RWPE2 (cell line): Measurements from ENCODE around the gene CHRND.

Experiments
- ATAC-seq: fragments of 200-7000 bp; cut with Tn5 transposase; 3 replicates; pipeline ENCODE4 v1.9.1; 2021; ENCODE audit warnings: low read depth
- DNase-seq: peaks from one replicate; pipeline ENCODE4 v3.0.0-alpha.2; 2020; ENCODE audit warnings: low spot score
- H3K27ac ChIP-seq: fragments of 450-650 bp; 2 replicates; pipeline ENCODE4 v1.5.1; 2017; ENCODE audit warnings: mild to moderate bottlenecking; ENCODE audit not compliant: poor library complexity, severe bottlenecking
- H3K27me3 ChIP-seq: fragments of 250-450 bp; sonication (Bioruptor Pico); 2 replicates; pipeline ENCODE4 v1.5.1; 2021; ENCODE audit warnings: mild to moderate bottlenecking, moderate library complexity; ENCODE audit not compliant: insufficient read depth, poor library complexity, severe bottlenecking
- H3K36me3 ChIP-seq: fragments of 250-450 bp; sonication (Bioruptor Pico); 2 replicates; pipeline ENCODE4 v1.5.1; 2020; ENCODE audit warnings: low read depth, mild to moderate bottlenecking, moderate library complexity
- H3K4me1 ChIP-seq: fragments of 250-450 bp; sonication (Bioruptor Pico); 2 replicates; pipeline ENCODE4 v1.5.1; 2021; ENCODE audit warnings: mild to moderate bottlenecking, moderate library complexity; ENCODE audit not compliant: insufficient read depth, poor library complexity, severe bottlenecking
- H3K4me3 ChIP-seq: fragments of 250-450 bp; sonication (Bioruptor Pico); 2 replicates; pipeline ENCODE4 v1.5.1; 2021; ENCODE audit warnings: mild to moderate bottlenecking, moderate library complexity; ENCODE audit not compliant: severe bottlenecking
- H3K9me3 ChIP-seq: fragments of 250-450 bp; sonication (Bioruptor Pico); 2 replicates; pipeline ENCODE4 v1.5.1; 2021; ENCODE audit warnings: mild to moderate bottlenecking, moderate library complexity; ENCODE audit not compliant: severe bottlenecking
- TF ChIP-seq, protein P1 (sequence below): fragments of 450-650 bp; IDR thresholded peaks from one replicate; pipeline ENCODE4 v1.5.1; 2017; ENCODE audit warnings: mild to moderate bottlenecking, moderate library complexity; ENCODE audit not compliant: poor library complexity, severe bottlenecking

The CHRND gene

DNA sequence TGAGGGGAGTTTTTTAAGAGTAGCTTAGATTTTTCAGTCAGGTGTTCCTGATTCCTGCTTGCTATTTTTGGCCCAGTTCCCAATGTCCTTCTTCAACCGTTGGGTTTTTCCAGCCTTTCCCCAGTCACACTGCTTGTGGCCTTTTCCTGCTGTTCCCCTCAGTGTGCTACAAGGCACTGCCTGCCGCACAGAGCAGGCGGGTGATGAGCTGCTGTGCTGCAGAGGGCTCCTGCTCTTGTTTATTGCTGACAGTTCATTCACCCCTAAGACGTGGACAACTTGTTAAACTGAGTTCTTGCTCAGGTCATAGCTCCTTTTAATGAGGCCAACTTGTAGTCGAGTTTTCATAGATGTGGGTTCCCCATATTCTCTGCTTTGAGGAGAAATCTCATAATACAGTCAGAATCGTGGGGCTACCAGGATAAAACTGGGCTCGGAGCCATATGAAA lies 45.1 kb downstream of the CHRND start:
- Histone ChIP-seq H3K4me1 (peaks cover 17% of the 10 kb centered on the region), H3K36me3 (peaks cover 63% of the 10 kb centered on the region), H3K4me3 (no peak overlapping the region), H3K9me3 (no peaks in the 10 kb centered on the region), H3K27ac (no peak overlapping the region), H3K27me3 (no peaks in the 10 kb centered on the region)
- ATAC-seq (no peak), DNase-seq (no peak)
- TF ChIP-seq, protein P1, sequence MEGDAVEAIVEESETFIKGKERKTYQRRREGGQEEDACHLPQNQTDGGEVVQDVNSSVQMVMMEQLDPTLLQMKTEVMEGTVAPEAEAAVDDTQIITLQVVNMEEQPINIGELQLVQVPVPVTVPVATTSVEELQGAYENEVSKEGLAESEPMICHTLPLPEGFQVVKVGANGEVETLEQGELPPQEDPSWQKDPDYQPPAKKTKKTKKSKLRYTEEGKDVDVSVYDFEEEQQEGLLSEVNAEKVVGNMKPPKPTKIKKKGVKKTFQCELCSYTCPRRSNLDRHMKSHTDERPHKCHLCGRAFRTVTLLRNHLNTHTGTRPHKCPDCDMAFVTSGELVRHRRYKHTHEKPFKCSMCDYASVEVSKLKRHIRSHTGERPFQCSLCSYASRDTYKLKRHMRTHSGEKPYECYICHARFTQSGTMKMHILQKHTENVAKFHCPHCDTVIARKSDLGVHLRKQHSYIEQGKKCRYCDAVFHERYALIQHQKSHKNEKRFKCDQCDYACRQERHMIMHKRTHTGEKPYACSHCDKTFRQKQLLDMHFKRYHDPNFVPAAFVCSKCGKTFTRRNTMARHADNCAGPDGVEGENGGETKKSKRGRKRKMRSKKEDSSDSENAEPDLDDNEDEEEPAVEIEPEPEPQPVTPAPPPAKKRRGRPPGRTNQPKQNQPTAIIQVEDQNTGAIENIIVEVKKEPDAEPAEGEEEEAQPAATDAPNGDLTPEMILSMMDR, result no peak

DNA sequence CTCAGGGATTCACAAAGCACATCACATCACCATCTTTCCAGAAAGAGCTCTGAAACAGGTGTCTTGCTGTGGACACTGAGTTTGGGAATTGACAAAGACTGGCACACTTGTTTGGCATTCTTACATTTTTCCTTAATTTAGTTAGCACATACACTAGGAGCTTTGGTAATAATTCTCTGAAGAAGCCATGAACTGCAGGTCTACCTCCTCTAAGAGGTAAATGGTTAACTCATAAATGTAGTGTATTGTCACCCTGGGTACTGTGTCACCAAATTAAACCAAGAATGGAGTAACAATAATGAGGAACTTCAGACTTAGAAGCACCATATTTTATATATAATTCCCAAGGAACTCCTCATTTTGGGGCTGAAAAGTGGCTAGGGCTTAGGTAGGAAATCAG lies 47.1 kb downstream of the CHRND start:
- Histone ChIP-seq H3K27ac (no peak overlapping the region), H3K4me3 (no peak overlapping the region), H3K9me3 (no peaks in the 10 kb centered on the region), H3K36me3 (peaks cover 43% of the 10 kb centered on the region), H3K27me3 (no peaks in the 10 kb centered on the region), H3K4me1 (peaks cover 11% of the 10 kb centered on the region)
- no peak for DNase-seq
- TF ChIP-seq, protein P1, result no peak
- ATAC-seq, result no peak

DNA sequence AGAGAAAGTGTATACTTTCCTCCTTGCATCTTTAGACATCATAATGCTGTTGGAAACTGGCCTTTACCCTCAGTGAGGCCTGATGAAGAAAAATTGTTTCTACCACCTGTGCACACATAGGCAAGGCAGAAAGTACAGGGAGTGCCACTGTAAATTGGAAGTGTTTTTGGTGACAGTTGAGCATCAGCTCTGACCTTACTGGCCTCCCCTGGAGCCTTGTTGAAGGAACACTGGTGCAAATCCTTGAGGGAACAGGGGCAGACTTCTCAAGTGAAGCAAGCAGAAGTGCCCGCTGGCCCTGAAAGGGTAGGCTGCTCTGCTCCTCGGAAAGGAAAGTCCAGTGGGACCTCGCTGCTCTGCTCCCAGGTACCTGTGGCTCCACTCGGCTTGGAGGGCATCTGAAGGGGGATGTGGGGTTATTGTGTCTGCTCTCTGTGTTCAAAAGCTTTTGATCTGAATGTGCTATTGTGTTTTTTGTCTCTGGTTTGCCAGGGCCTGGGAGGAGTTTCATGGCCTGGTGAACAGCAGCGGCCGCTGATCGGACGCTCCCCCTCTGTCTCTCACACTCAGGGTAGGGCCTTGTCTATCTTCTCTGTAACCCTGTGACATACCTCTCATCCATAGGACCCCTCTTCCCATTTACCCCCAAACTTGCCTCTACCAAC lies 47.9 kb downstream of the CHRND start:
- no peaks in the 10 kb centered on the region for H3K27me3 ChIP-seq
- no peaks in the 10 kb centered on the region for H3K9me3 ChIP-seq
- DNase-seq (no peak), ATAC-seq (no peak)
- H3K4me1 ChIP-seq, result peaks cover 7% of the 10 kb centered on the region
- no peak overlapping the region for H3K4me3 ChIP-seq
- peak overlapping the region; percentile 17 for H3K27ac ChIP-seq
- peaks cover 34% of the 10 kb centered on the region for H3K36me3 ChIP-seq
- TF ChIP-seq, protein P1, result no peak

DNA sequence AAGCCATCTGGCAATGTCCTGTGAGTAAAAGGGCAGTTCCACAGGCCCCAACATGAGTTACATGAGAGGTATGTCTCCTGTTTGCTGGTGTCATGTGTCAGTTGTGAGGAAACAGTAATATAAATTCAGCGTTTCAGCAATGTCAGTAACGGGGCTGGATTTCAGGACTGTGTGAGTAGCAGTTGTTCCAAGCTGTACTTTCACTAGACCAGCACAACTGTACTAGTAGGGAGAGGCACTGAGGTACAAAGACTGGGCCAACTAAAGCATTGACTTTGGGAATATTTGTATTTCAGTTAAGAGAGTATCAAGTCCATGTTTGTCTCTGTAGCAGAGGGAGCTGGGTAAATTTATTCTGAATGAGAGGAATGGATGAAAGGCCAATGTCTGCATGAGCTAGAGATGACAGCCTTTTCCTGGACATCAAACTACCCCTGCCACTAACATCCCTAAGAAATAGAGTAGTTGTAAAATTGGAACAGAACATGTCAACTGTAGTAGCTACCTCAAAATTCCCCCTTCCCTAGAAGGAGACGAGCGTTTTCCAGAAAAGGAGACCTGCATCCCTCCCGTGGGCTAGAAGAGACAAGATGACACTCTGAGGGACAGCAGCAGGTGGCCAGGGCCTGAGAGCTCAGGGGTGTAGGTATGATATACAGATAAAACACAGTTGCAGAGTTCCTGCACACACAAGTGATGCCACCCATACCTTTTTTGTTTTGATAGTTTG lies 48.9 kb downstream of the CHRND start:
- TF ChIP-seq, protein P1, result no peak
- ATAC-seq, result peak; percentile 91
- H3K4me1 ChIP-seq, result peaks cover 7% of the 10 kb centered on the region
- H3K27me3 ChIP-seq, result no peaks in the 10 kb centered on the region
- H3K4me3 ChIP-seq, result no peak overlapping the region
- H3K36me3 ChIP-seq, result peaks cover 25% of the 10 kb centered on the region
- DNase-seq, result no peak
- H3K27ac ChIP-seq, result peak overlapping the region; percentile 17
- H3K9me3 ChIP-seq, result no peaks in the 10 kb centered on the region

DNA sequence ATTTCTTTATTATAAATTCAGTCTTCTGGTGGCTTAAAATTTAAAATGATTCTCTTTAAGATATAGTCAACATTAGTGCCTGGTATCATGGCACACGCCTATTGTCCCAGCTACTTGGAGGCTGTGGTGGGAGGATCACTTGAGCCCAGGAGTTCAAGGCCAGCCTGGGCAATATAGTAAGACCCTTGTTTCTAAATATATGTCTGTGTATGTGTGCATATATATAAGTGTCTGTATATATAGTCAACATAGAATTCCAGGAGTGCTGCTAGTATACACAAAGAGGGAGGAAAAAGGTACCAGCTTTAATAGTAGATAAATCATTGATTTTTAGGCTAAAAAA lies 49.4 kb downstream of the CHRND start:
- Histone ChIP-seq H3K27me3 (no peaks in the 10 kb centered on the region), H3K4me1 (peaks cover 7% of the 10 kb centered on the region), H3K4me3 (no peak overlapping the region), H3K27ac (no peak overlapping the region), H3K36me3 (peaks cover 19% of the 10 kb centered on the region), H3K9me3 (no peaks in the 10 kb centered on the region)
- TF ChIP-seq, protein P1, result no peak
- ATAC-seq, result no peak
- DNase-seq, result no peak
